GM12878 (cell line): ENCODE measurements around the gene GPATCH3. TPM values are rescaled to one million over a fixed set of nuclear protein-coding genes. Genes with fewer than 3 reads are reported as not detected.

Source experiments
- ATAC-seq: fragments of 200-7000 bp; cut with Tn5 transposase; 3 replicates; pipeline ENCODE4 v1.9.1; 2020; ENCODE audit warnings: mild to moderate bottlenecking, moderate library complexity
- BruUV-seq: library from RNA; stranded (reverse); fragments of 400-500 nt; replicated peaks from 2 replicates; lab custom pipeline; 2021; lab: Mats Ljungman, UMichigan
- CTCF ChIA-PET: fragments of 300-600 bp; sonication (Branson Sonifier 250); formaldehyde crosslinking; extraction: SDS; loops from one replicate; lab custom pipeline; 2021; ENCODE audit warnings: inconsistent platforms; lab: Yijun Ruan, JAX
- POLR2A ChIA-PET: fragments of 350-600 bp; formaldehyde crosslinking; extraction: SDS; loops from one replicate; lab custom pipeline; 2021; ENCODE audit warnings: inconsistent platforms; lab: Charles Lee
- RAD21 ChIA-PET: fragments of 300-600 bp; sonication (Branson Sonifier 250); formaldehyde crosslinking; loops from one replicate; lab custom pipeline; 2023; ENCODE audit warnings: antibody characterized with exemption; ENCODE audit not compliant: unreplicated experiment; lab: Charles Lee
- SMC1A ChIA-PET: fragments of 300-600 bp; sonication (Branson Sonifier 250); formaldehyde crosslinking; loops from one replicate; lab custom pipeline; 2023; ENCODE audit not compliant: unreplicated experiment, uncharacterized antibody; lab: Charles Lee
- DNase-seq: peaks from one replicate; pipeline ENCODE4 v3.0.0-alpha.2; 2011; ENCODE audit warnings: low read depth, low spot score
- FAIRE-seq: peaks from 3 replicates; lab custom pipeline; 2011; peaks lifted over from hg19 to GRCh38; lab: Jason Lieb, UNC
- H2AFZ ChIP-seq: 2 replicates; pipeline ENCODE4 v1.6.0; 2011; ENCODE audit warnings: low read depth, low read length, control low read depth; ENCODE audit not compliant: control insufficient read depth
- H3K27ac ChIP-seq: 2 replicates; pipeline ENCODE4 v1.5.1; 2011; ENCODE audit warnings: control low read depth; ENCODE audit not compliant: control insufficient read depth, insufficient read depth
- H3K27me3 ChIP-seq, 2 experiments: replicated peaks in 1 of 2; 2 replicates each; pipeline versions ENCODE4 v1.6.0 to v1.6.1; 2011; ENCODE audit warnings: low read length in 1 of 2; ENCODE audit not compliant: control insufficient read depth in 2 of 2, insufficient read depth in 2 of 2
- H3K36me3 ChIP-seq, 2 experiments: 2 replicates each; pipeline ENCODE4 v1.5.1; 2011; ENCODE audit warnings: low read length in 1 of 2; ENCODE audit not compliant: control insufficient read depth in 2 of 2, insufficient read depth in 2 of 2
- H3K4me1 ChIP-seq: 2 replicates; pipeline ENCODE4 v1.6.1; 2011; ENCODE audit warnings: mild to moderate bottlenecking, low read length, moderate library complexity, mixed read lengths; ENCODE audit not compliant: control insufficient read depth, insufficient read depth
- H3K4me2 ChIP-seq: 2 replicates; pipeline ENCODE4 v1.6.0; 2011; ENCODE audit warnings: control low read depth; ENCODE audit not compliant: control insufficient read depth, insufficient read depth
- H3K4me3 ChIP-seq: fragments of 200-600 bp; sonication (generic); 2 replicates; pipeline ENCODE4 v1.5.1; 2016
- H3K79me2 ChIP-seq: 2 replicates; pipeline ENCODE4 v1.6.0; 2011; ENCODE audit warnings: low read length; ENCODE audit not compliant: control insufficient read depth, insufficient read depth
- H3K9ac ChIP-seq: 2 replicates; pipeline ENCODE4 v1.8.0; 2011; ENCODE audit warnings: low read length, control low read depth, mixed read lengths; ENCODE audit not compliant: control insufficient read depth, insufficient read depth
- H3K9me3 ChIP-seq: replicated peaks from 3 replicates; pipeline ENCODE4 v1.5.1; 2011; ENCODE audit warnings: mild to moderate bottlenecking, low read length; ENCODE audit not compliant: control insufficient read depth, insufficient read depth
- H4K20me1 ChIP-seq: 2 replicates; pipeline ENCODE4 v1.6.0; 2011; ENCODE audit not compliant: control insufficient read depth, insufficient read depth
- CHD1 ChIP-seq: IDR thresholded peaks from 2 replicates; pipeline ENCODE4 v1.6.1; 2012; ENCODE audit warnings: low read depth, low read length, improper control_type of control experiment
- FOXK2 ChIP-seq: fragments of 450-650 bp; IDR thresholded peaks from 2 replicates; pipeline ENCODE4 v1.6.1; 2017; ENCODE audit warnings: mild to moderate bottlenecking, moderate library complexity
- IKZF2 ChIP-seq, 2 experiments: fragments of 450-650 bp; IDR thresholded peaks; 2 replicates each; pipeline ENCODE4 v1.6.1; 2017; ENCODE audit warnings: mild to moderate bottlenecking in 2 of 2, moderate library complexity in 2 of 2
- MYC ChIP-seq: IDR thresholded peaks from 2 replicates; pipeline ENCODE4 v1.6.1; 2011; ENCODE audit warnings: mild to moderate bottlenecking, low read length, moderate library complexity, inconsistent platforms; ENCODE audit not compliant: insufficient read depth, insufficient replicate concordance, insufficient read length, severe bottlenecking
- NFXL1 ChIP-seq: fragments of 450-650 bp; IDR thresholded peaks from 2 replicates; pipeline ENCODE4 v1.6.1; 2017; ENCODE audit warnings: antibody characterized with exemption, mild to moderate bottlenecking, borderline replicate concordance
- PAX8 ChIP-seq: fragments of 450-650 bp; IDR thresholded peaks from 2 replicates; pipeline ENCODE4 v1.6.1; 2017; ENCODE audit warnings: mild to moderate bottlenecking, moderate library complexity
- POLR2AphosphoS5 ChIP-seq: IDR thresholded peaks from 2 replicates; pipeline ENCODE4 v1.6.1; 2011; ENCODE audit warnings: mild to moderate bottlenecking, low read length, inconsistent platforms
- WGBS: methylation state at CpG from one replicate; pipeline ENCODE4 v1.1.6; 2016; ENCODE audit warnings: low lambda C conversion rate; ENCODE audit not compliant: insufficient replicate concordance, insufficient coverage; ENCODE audit errors: missing lambda C conversion rate; 5-methylcytosine and 5-hydroxymethylcytosine counted together
- in situ Hi-C: fragments of 300-500 bp; cut with MboI; formaldehyde crosslinking; loops from 9 replicates; pipeline ENCODE4 v1.14.3; 2018; ENCODE audit warnings: mixed read lengths
- intact Hi-C: fragments of 100-400 bp; cut with micrococcal nuclease; formaldehyde crosslinking; loops from one replicate; pipeline ENCODE4 v1.14.2; 2022; ENCODE audit not compliant: unreplicated experiment
- polyA plus RNA-seq, 11 experiments: library from polyadenylated mRNA; depleted of rRNA in 4 of 11; unstranded in 6 of 11; stranded (reverse) in 5 of 11; fragments of >200 nt; fragmentation: Nextera tagmentation in 4 of 11; fragmentation: Illumina TruSeq in 1 of 11; extraction: Ambion mirVana in 4 of 11; extraction: Trizol in 1 of 11; gene quantifications; 1 replicate in 1 of 11; 2 replicates in 10 of 11; pipeline versions ENCODE4 v1.2.1 to v1.2.3, GENCODE V29; 2011 to 2016; ENCODE audit warnings: inconsistent platforms in 2 of 11, missing spikeins in 2 of 11, low read depth in 1 of 11
- total RNA-seq, 4 experiments: library from RNA; depleted of rRNA in 3 of 4; stranded (reverse); fragments of >200 nt in 3 of 4; fragmentation: Illumina TruSeq in 1 of 4; extraction: Trizol in 1 of 4; gene quantifications; 2 replicates each; pipeline versions ENCODE4 v1.2.1 to v1.2.3, GENCODE V29; 2013 to 2021
- TF ChIP-seq, protein P1 (sequence below): fragments of 450-650 bp; formaldehyde crosslinking; IDR thresholded peaks from 2 replicates; pipeline ENCODE4 v1.5.0; 2022; ENCODE audit warnings: mild to moderate bottlenecking, missing genetic modification characterization

The GPATCH3 gene
- total and polyA plus RNA-seq, 10 of the 15 experiments (the other 5 are each of a cell fraction or from before 2014, with no cell fraction given), result 0.56 to 13.4 (median 8.7) TPM

DNA sequence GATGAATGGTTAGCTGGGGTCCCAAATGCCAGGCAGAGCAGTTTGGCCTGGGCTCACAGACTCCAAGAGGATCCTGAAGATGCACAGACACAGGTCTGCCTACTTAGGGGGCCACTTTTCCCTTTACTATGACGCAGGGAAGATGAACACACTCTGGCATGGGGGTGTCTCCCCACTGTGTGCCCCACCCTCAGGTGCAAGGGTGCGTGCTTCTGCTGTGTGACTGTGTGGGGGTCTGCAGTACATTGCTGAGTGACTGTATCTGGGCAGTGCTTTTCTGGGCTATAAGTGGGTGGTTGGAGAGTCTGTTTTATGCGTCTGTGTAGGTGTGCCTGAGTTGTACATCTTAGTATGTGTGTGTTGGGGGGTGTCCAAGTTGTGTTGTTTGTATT lies 9.7 kb upstream of the GPATCH3 start:
- DNase-seq, result no peak
- intact Hi-C loops, result no loop called here
- no TSS peak for BruUV-seq
- Histone ChIP-seq H3K4me3 (no peak overlapping the region), H3K27ac (no peak overlapping the region), H3K9ac (no peak overlapping the region), H2AFZ (no peak overlapping the region), H3K27me3 (no peaks in the 10 kb centered on the region; a peak in 1 of 4 replicates), H3K4me1 (no peaks in the 10 kb centered on the region), H3K79me2 (no peaks in the 10 kb centered on the region), H3K4me2 (no peak overlapping the region), H3K9me3 (no peaks in the 10 kb centered on the region), H3K36me3 (no peaks in the 10 kb centered on the region), H4K20me1 (no peaks in the 10 kb centered on the region)
- POLR2A ChIA-PET, result no interaction called here
- FAIRE-seq, result no peak
- CTCF ChIA-PET, result no interaction called here
- in situ Hi-C loops, result no loop called here
- TF ChIP-seq PAX8 (no peak), FOXK2 (no peak)
- WGBS, result 35% methylated on average over 3 of the region's 3 CpGs
- RAD21 ChIA-PET, result no interaction called here
- SMC1A ChIA-PET, result no interaction called here
- no peak for ATAC-seq

DNA sequence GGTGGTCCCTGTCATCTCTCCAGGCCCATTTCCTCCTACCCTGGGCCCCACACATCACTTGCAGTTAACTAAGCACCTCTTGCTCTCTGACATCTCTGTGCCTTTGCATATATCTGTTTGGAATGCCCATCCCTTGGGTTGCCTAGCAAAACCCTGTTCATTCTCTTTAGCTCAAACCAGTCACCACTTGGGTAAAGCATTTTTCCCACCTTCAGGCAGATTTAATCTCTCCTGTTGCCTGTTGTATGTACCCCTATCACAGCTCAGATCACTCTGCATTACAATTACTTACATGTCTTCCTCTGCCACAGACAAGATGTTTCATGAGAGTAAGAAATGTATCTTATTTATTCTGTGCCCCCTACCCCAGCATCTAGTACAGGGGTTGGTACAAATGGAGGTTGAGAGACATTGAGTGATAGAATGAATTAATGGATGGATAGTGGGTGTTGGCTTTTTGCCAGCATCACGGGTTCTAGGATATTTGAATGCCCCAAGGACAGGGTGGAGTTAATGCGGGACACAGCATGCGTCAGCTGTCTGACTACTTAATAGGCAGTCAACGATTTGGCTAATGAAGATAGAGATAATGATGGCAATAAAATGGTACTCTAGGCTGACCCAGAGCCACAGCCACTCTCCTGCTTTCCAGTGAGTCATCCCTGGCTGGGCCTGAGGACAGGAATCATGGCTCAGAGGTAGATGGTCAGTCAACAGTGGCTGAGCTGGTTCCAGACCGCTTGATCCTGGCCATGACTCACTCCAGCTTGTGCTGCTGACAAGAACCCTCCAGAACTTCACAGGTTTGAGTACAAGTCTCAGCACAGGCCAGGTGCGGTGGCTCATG lies 7.0 kb upstream of the GPATCH3 start:
- no peak for DNase-seq
- Histone ChIP-seq H3K4me1 (no peaks in the 10 kb centered on the region), H3K27ac (no peak overlapping the region), H3K9ac (no peak overlapping the region), H3K27me3 (no peaks in the 10 kb centered on the region), H4K20me1 (no peaks in the 10 kb centered on the region), H3K79me2 (no peaks in the 10 kb centered on the region), H3K9me3 (no peaks in the 10 kb centered on the region), H2AFZ (no peak overlapping the region), H3K4me3 (no peak overlapping the region), H3K36me3 (no peaks in the 10 kb centered on the region), H3K4me2 (no peak overlapping the region)
- no TSS peak for BruUV-seq
- ChIA-PET CTCF (no interaction called here), SMC1A (interaction anchor here (1.8 kb wide), 1 partner anchor 14 kb away, joined by 4 read pairs; no protein-coding TSS in a partner anchor), POLR2A (interaction anchor here (0.6 to 0.9 kb wide), 2 partner anchors 10 to 21 kb away, joined by 3 read pairs; no protein-coding TSS in a partner anchor), RAD21 (no interaction called here)
- in situ Hi-C loops (no loop called here), intact Hi-C loops (no loop called here)
- no peak for ATAC-seq
- 63% methylated on average over 6 of the region's 6 CpGs for WGBS
- no peak for FAIRE-seq
- TF ChIP-seq, protein P1, sequence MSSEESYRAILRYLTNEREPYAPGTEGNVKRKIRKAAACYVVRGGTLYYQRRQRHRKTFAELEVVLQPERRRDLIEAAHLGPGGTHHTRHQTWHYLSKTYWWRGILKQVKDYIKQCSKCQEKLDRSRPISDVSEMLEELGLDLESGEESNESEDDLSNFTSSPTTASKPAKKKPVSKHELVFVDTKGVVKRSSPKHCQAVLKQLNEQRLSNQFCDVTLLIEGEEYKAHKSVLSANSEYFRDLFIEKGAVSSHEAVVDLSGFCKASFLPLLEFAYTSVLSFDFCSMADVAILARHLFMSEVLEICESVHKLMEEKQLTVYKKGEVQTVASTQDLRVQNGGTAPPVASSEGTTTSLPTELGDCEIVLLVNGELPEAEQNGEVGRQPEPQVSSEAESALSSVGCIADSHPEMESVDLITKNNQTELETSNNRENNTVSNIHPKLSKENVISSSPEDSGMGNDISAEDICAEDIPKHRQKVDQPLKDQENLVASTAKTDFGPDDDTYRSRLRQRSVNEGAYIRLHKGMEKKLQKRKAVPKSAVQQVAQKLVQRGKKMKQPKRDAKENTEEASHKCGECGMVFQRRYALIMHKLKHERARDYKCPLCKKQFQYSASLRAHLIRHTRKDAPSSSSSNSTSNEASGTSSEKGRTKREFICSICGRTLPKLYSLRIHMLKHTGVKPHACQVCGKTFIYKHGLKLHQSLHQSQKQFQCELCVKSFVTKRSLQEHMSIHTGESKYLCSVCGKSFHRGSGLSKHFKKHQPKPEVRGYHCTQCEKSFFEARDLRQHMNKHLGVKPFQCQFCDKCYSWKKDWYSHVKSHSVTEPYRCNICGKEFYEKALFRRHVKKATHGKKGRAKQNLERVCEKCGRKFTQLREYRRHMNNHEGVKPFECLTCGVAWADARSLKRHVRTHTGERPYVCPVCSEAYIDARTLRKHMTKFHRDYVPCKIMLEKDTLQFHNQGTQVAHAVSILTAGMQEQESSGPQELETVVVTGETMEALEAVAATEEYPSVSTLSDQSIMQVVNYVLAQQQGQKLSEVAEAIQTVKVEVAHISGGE (CRISPR knock-in tag), result no peak
- TF ChIP-seq MYC (no peak), NFXL1 (no peak), POLR2AphosphoS5 (no peak), IKZF2 (IDR thresholded peaks at IDR 0.05) (no peak), CHD1 (no peak)
- TF ChIP-seq, all 136 proteins: peak for 0
